Endothelial cell of umbilical vein (primary cell): ENCODE results near the gene DGKH. TPM values are rescaled to one million over a fixed set of nuclear protein-coding genes. Genes with fewer than 3 reads are reported as not detected.

ENCODE experiments used
- BruUV-seq: library from RNA; stranded (reverse); fragments of 400-500 nt; replicated peaks from 2 replicates; lab custom pipeline; 2021; lab: Mats Ljungman, UMichigan
- CTCF ChIA-PET: fragments of 300-600, 350-600 bp; sonication (Branson Sonifier 250); formaldehyde crosslinking; loops from one replicate; lab custom pipeline; 2021; ENCODE audit warnings: antibody characterized with exemption, inconsistent platforms; lab: Charles Lee
- POLR2A ChIA-PET: fragments of 300-600, 350-600 bp; sonication (Branson Sonifier 250); formaldehyde crosslinking; loops from one replicate; lab custom pipeline; 2021; ENCODE audit warnings: antibody characterized with exemption, inconsistent platforms; lab: Charles Lee
- DNase-seq: peaks from one replicate; pipeline ENCODE4 v3.0.0-alpha.2; 2011; ENCODE audit warnings: low read depth, low spot score
- FAIRE-seq: peaks from 2 replicates; lab custom pipeline; 2011; peaks lifted over from hg19 to GRCh38; lab: Jason Lieb, UNC
- H2AFZ ChIP-seq: 2 replicates; pipeline ENCODE4 v1.6.0; 2012; ENCODE audit warnings: low read depth, low read length, control low read depth, inconsistent platforms
- H3K27ac ChIP-seq: 2 replicates; pipeline ENCODE4 v1.5.1; 2011; ENCODE audit warnings: low read depth, mild to moderate bottlenecking, control low read depth, low read length, moderate library complexity; ENCODE audit not compliant: insufficient read depth
- H3K27me3 ChIP-seq, 2 experiments: 2 replicates each; pipeline versions ENCODE4 v1.6.0 to v1.6.1; 2011; ENCODE audit warnings: low read length in 2 of 2, mixed read lengths in 1 of 2; ENCODE audit not compliant: control insufficient read depth in 2 of 2, insufficient read depth in 2 of 2
- H3K36me3 ChIP-seq, 2 experiments: 2 replicates in 1 of 2; 3 replicates in 1 of 2; pipeline ENCODE4 v1.5.1; 2011; ENCODE audit warnings: low read length in 2 of 2, mild to moderate bottlenecking in 1 of 2, moderate library complexity in 1 of 2; ENCODE audit not compliant: control insufficient read depth in 2 of 2, insufficient read depth in 2 of 2; ENCODE audit errors: extremely low read depth in 1 of 2
- H3K4me1 ChIP-seq: 3 replicates; pipeline ENCODE4 v1.5.1; 2011; ENCODE audit warnings: mild to moderate bottlenecking, low read length; ENCODE audit not compliant: control insufficient read depth, insufficient read depth; ENCODE audit errors: extremely low read depth
- H3K4me2 ChIP-seq: 2 replicates; pipeline ENCODE4 v1.6.1; 2011; ENCODE audit warnings: low read length, control low read depth, mixed read lengths; ENCODE audit not compliant: insufficient read depth
- H3K4me3 ChIP-seq, 3 experiments: fragments of 200-600 bp in 1 of 3; sonication (generic), shearing (Covaris generic) in 1 of 3; replicated peaks in 1 of 3; 2 replicates each; pipeline ENCODE4 v1.5.1; 2011 to 2016; ENCODE audit warnings: control low read depth in 3 of 3, low read length in 3 of 3, mild to moderate bottlenecking in 2 of 3, inconsistent platforms in 1 of 3, low read depth in 1 of 3, moderate library complexity in 1 of 3; ENCODE audit not compliant: insufficient read depth in 1 of 3
- H3K79me2 ChIP-seq: 2 replicates; pipeline ENCODE4 v1.6.0; 2012; ENCODE audit warnings: low read length, inconsistent platforms; ENCODE audit not compliant: control insufficient read depth, insufficient read depth
- H3K9ac ChIP-seq: replicated peaks from 2 replicates; pipeline ENCODE3; 2011; ENCODE audit warnings: low read length, control low read depth; ENCODE audit not compliant: insufficient read depth; ENCODE audit errors: extremely low read depth
- H3K9me1 ChIP-seq: replicated peaks from 3 replicates; pipeline ENCODE4 v1.6.0; 2011; ENCODE audit warnings: mild to moderate bottlenecking, low read length; ENCODE audit not compliant: control insufficient read depth, insufficient read depth; ENCODE audit errors: extremely low read depth
- H3K9me3 ChIP-seq: replicated peaks from 2 replicates; pipeline ENCODE4 v1.5.1; 2012; ENCODE audit warnings: low read length, inconsistent platforms; ENCODE audit not compliant: control insufficient read depth, insufficient read depth
- H4K20me1 ChIP-seq: replicated peaks from 2 replicates; pipeline ENCODE3; 2011; ENCODE audit warnings: mild to moderate bottlenecking, low read length; ENCODE audit not compliant: control insufficient read depth, insufficient read depth; ENCODE audit errors: extremely low read depth
- CTCF ChIP-seq, 2 donors: IDR thresholded peaks; 1 replicate in 1 of 2; 2 replicates in 1 of 2; pipeline ENCODE4 v1.5.1; 2011; ENCODE audit warnings: low read length in 2 of 2, mild to moderate bottlenecking in 2 of 2, moderate library complexity in 2 of 2, control low read depth in 1 of 2, inconsistent platforms in 1 of 2, low read depth in 1 of 2; ENCODE audit not compliant: insufficient read depth in 1 of 2; ENCODE audit errors: extremely low read depth in 1 of 2
- EZH2 ChIP-seq: IDR thresholded peaks from 2 replicates; pipeline ENCODE4 v1.6.1; 2012; ENCODE audit warnings: borderline replicate concordance, low read depth, mild to moderate bottlenecking, moderate library complexity, low read length, inconsistent platforms; ENCODE audit not compliant: severe bottlenecking
- FOS ChIP-seq: IDR thresholded peaks from 2 replicates; pipeline ENCODE4 v1.6.1; 2011; ENCODE audit warnings: mild to moderate bottlenecking, low read length, moderate library complexity, borderline replicate concordance; ENCODE audit not compliant: insufficient read depth
- GATA2 ChIP-seq: IDR thresholded peaks from 2 replicates; pipeline ENCODE4 v1.7.0; 2011; ENCODE audit warnings: low read depth, mild to moderate bottlenecking, moderate library complexity, mixed read lengths, low read length; ENCODE audit not compliant: insufficient read length, insufficient read depth
- JUN ChIP-seq: IDR thresholded peaks from 2 replicates; pipeline ENCODE4 v1.6.1; 2011; ENCODE audit warnings: borderline replicate concordance, low read depth; ENCODE audit not compliant: insufficient read length, insufficient read depth
- MYC ChIP-seq: IDR thresholded peaks from one replicate; pipeline ENCODE4 v1.6.1; 2011; ENCODE audit warnings: mild to moderate bottlenecking, low read depth, low read length
- POLR2A ChIP-seq: IDR thresholded peaks from 2 replicates; pipeline ENCODE4 v1.6.1; 2012; ENCODE audit warnings: low read depth, mild to moderate bottlenecking, control low read depth, low read length
- dilution Hi-C: fragments of 300-500 bp; cut with MboI; formaldehyde crosslinking; loops from one replicate; pipeline ENCODE4 v1.15.0; 2019; ENCODE audit warnings: low sequenced_read_pairs; ENCODE audit not compliant: extremely low pct_ligation_motif_present
- intact Hi-C: fragments of 100-400 bp; cut with micrococcal nuclease; formaldehyde crosslinking; loops from one replicate; pipeline ENCODE4 v1.10.0; 2022
- polyA plus RNA-seq, 4 experiments: library from polyadenylated mRNA; depleted of rRNA in 3 of 4; stranded (reverse) in 3 of 4; unstranded in 1 of 4; fragments of >200 nt; gene quantifications; 2 replicates each; pipeline versions ENCODE4 v1.2.1 to v1.2.3, GENCODE V29; 2011 to 2012; ENCODE audit warnings: missing spikeins in 1 of 4
- total RNA-seq: library from RNA; stranded (reverse); gene quantifications from 2 replicates; pipeline ENCODE4 v1.2.3, GENCODE V29; 2021
- TF ChIP-seq, protein P1 (sequence below): IDR thresholded peaks from 2 replicates; pipeline ENCODE4 v1.6.1; 2011; ENCODE audit not compliant: insufficient read depth, insufficient read length

The DGKH gene
- total and polyA plus RNA-seq, 2 donors (not counting 3 experiments of a cell fraction or from before 2014, with no cell fraction given) = 4.1 to 30.1 TPM

GRCh38 chr13:42219051-42219450 lies 170.6 kb downstream of the DGKH start:
- no peak overlapping the region for H3K27ac ChIP-seq
- CTCF ChIA-PET = no interaction called here
- H3K27me3 ChIP-seq = no peaks in the 10 kb centered on the region
- H3K9ac ChIP-seq = no peak overlapping the region
- dilution Hi-C loops (no loop called here), intact Hi-C loops (no loop called here)
- no peaks in the 10 kb centered on the region for H3K4me1 ChIP-seq
- H3K36me3 ChIP-seq = peaks cover 4 to 15% of the 10 kb centered on the region in 2 experiments
- H4K20me1 ChIP-seq = no peaks in the 10 kb centered on the region
- FAIRE-seq = no peak
- H2AFZ ChIP-seq = no peak overlapping the region
- H3K9me3 ChIP-seq = no peaks in the 10 kb centered on the region
- no peak for TF ChIP-seq POLR2A
- TF ChIP-seq, protein P1, sequence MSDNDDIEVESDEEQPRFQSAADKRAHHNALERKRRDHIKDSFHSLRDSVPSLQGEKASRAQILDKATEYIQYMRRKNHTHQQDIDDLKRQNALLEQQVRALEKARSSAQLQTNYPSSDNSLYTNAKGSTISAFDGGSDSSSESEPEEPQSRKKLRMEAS = no peak
- TF ChIP-seq CTCF (IDR thresholded peaks at IDR 0.05; ENCODE audit: extremely low read depth in 1 of 2, insufficient read depth in 1 of 2, low read depth in 1 of 2, low read length in 2 of 2) = no peak
- no peak for TF ChIP-seq FOS
- no peak for TF ChIP-seq GATA2
- no peak for TF ChIP-seq JUN
- no peak for TF ChIP-seq EZH2
- no peak for TF ChIP-seq MYC
- no peak overlapping the region for H3K4me3 ChIP-seq
- no TSS peak for BruUV-seq
- H3K79me2 ChIP-seq = no peaks in the 10 kb centered on the region
- no peak overlapping the region for H3K4me2 ChIP-seq
- DNase-seq = no peak
- H3K9me1 ChIP-seq = no peaks in the 10 kb centered on the region
- POLR2A ChIA-PET = no interaction called here
